PFSK-1 (cell line): ENCODE measurements around the gene PTOV1.

Experiments used
- FOXP2 ChIP-seq: optimal IDR thresholded peaks from 2 replicates; pipeline ENCODE3; 2011; ENCODE audit warnings: borderline replicate concordance, control low read depth, inconsistent platforms; ENCODE audit not compliant: insufficient read depth; ENCODE audit errors: extremely low read length, extremely low read depth
- POLR2AphosphoS5 ChIP-seq: IDR thresholded peaks from 2 replicates; pipeline ENCODE4 v1.6.1; 2012; ENCODE audit warnings: low read depth, mild to moderate bottlenecking, control low read depth, low read length, moderate library complexity
- REST ChIP-seq, 2 experiments: IDR thresholded peaks; 2 replicates each; pipeline versions ENCODE4 v1.6.1 to v1.8.0; 2011 to 2012; ENCODE audit warnings: low read depth in 2 of 2, low read length in 2 of 2, control low read depth in 1 of 2, inconsistent platforms in 1 of 2, mild to moderate bottlenecking in 1 of 2, moderate library complexity in 1 of 2; ENCODE audit not compliant: insufficient read depth in 1 of 2
- SIN3A ChIP-seq: IDR thresholded peaks from 2 replicates; pipeline ENCODE4 v1.6.1; 2012; ENCODE audit warnings: mild to moderate bottlenecking, low read length, moderate library complexity, borderline replicate concordance; ENCODE audit not compliant: insufficient read depth
- TAF1 ChIP-seq: IDR thresholded peaks from 2 replicates; pipeline ENCODE4 v1.6.1; 2012; ENCODE audit warnings: low read length, control low read depth, borderline replicate concordance; ENCODE audit not compliant: insufficient read depth

Gene PTOV1

GRCh38 chr19:49869484-49870308, 18.7 kb downstream of the PTOV1 start:
- TF ChIP-seq SIN3A (no peak), TAF1 (no peak; the same call in 1 of the 2 replicates), POLR2AphosphoS5 (peak; percentile 64), REST (IDR thresholded peaks at IDR 0.05; ENCODE audit: insufficient read depth in 1 of 2, low read depth in 2 of 2, low read length in 2 of 2) (peak in 1 of 2 experiments; percentile 46; a peak in 1 of 4 replicates), FOXP2 (peak; percentile 82)

GRCh38 chr19:49870309-49870901, 19.4 kb downstream of the PTOV1 start:
- TF ChIP-seq REST (IDR thresholded peaks at IDR 0.05; ENCODE audit: insufficient read depth in 1 of 2, low read depth in 2 of 2, low read length in 2 of 2) (no peak), SIN3A (no peak), TAF1 (no peak), FOXP2 (no peak), POLR2AphosphoS5 (no peak)

GRCh38 chr19:49871349-49871985, 20.5 kb downstream of the PTOV1 start:
- TF ChIP-seq SIN3A (no peak), FOXP2 (no peak), POLR2AphosphoS5 (no peak), TAF1 (no peak), REST (IDR thresholded peaks at IDR 0.05; ENCODE audit: insufficient read depth in 1 of 2, low read depth in 2 of 2, low read length in 2 of 2) (no peak)

DNA sequence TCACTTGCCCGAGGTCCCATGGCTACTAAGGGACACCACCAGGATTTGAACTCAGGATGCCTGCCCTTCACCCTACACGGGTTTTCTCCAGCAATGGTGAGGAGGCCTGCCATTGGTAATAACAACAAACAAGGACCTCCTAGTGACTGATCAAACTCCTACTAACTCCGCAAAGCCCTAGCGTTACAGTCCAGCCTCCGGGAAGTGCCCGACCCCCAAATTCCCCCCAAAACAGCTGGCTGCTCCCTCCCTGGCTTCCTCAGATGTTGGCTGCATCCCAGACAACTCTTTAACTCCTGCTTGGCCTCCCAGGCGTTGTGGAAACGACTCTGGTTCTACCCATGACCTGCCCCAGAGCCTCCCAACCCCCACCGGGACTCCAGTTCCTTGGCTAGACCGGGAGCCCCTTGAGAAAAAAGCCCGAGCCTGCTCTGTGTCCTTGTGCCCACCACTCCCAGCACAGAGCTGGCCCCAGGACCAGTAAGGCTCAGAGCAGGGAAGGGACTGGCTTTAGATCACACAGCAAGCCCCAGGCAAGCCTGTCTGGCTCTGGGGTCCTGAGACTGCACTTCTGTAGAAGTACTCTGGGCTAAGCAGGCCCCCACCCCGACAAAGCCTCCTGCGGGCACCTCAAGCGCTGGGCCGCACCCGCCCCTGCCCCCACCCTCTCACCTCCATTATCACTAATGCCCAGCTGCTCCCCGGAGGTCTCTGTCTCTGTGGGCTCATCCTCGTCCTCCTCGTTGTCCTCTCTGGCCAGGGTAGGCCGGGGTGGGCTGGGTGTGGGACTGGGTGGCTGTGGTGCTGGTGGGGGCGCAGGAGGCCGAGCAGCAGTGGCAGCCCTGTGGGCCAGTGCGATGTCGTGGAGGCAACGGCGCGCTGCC, 21.5 kb downstream of the PTOV1 start:
- TF ChIP-seq TAF1: no peak
- TF ChIP-seq POLR2AphosphoS5: no peak
- no peak for TF ChIP-seq SIN3A
- no peak for TF ChIP-seq FOXP2
- no peak for TF ChIP-seq REST (IDR thresholded peaks at IDR 0.05; ENCODE audit: insufficient read depth in 1 of 2, low read depth in 2 of 2, low read length in 2 of 2)
